HFFc6 (cell line): ENCODE results near the gene LRP1B. TPM values are rescaled to one million over a fixed set of nuclear protein-coding genes. Genes with fewer than 3 reads are reported as not detected.

ENCODE experiments used
- DNase-seq: peaks from one replicate; pipeline ENCODE4 v3.0.0-alpha.2; 2018
- H3K27ac Mint-ChIP-seq: 2 replicates; pipeline ENCODE4 v1.8.0; 2020; ENCODE audit warnings: mild to moderate bottlenecking, mixed read lengths
- H3K27me3 Mint-ChIP-seq: 2 replicates; pipeline ENCODE4 v1.8.0; 2021; ENCODE audit warnings: mild to moderate bottlenecking, moderate library complexity, mixed read lengths; ENCODE audit not compliant: insufficient read depth
- H3K36me3 Mint-ChIP-seq: 2 replicates; pipeline ENCODE4 v1.8.0; 2021; ENCODE audit warnings: low read depth, mixed read lengths
- H3K4me1 Mint-ChIP-seq: 2 replicates; pipeline ENCODE4 v1.8.0; 2020; ENCODE audit warnings: low read depth, mixed read lengths
- H3K4me3 Mint-ChIP-seq: 2 replicates; pipeline ENCODE4 v1.8.0; 2020; ENCODE audit warnings: mild to moderate bottlenecking, moderate library complexity, mixed read lengths
- H3K9me3 Mint-ChIP-seq: 2 replicates; pipeline ENCODE4 v1.8.0; 2020; ENCODE audit warnings: mild to moderate bottlenecking, mixed read lengths
- total RNA-seq, 6 experiments: library from RNA; stranded (reverse); fragmentation: NEBNext Ultra II Directional; extraction: Animal tissue kit (Norgen Biotek cat#: 25700); gene quantifications; 2 replicates in 1 of 6; 3 replicates in 5 of 6; pipeline ENCODE4 v1.2.3, GENCODE V29; 2021
- TF ChIP-seq, protein P1 (sequence below): fragments of 200-600 bp; sonication (generic); IDR thresholded peaks from 2 replicates; pipeline ENCODE4 v1.5.0; 2021; ENCODE audit warnings: antibody characterized with exemption, mild to moderate bottlenecking

The LRP1B gene
- total RNA-seq, 6 experiments from 2014 or later: not detected

DNA sequence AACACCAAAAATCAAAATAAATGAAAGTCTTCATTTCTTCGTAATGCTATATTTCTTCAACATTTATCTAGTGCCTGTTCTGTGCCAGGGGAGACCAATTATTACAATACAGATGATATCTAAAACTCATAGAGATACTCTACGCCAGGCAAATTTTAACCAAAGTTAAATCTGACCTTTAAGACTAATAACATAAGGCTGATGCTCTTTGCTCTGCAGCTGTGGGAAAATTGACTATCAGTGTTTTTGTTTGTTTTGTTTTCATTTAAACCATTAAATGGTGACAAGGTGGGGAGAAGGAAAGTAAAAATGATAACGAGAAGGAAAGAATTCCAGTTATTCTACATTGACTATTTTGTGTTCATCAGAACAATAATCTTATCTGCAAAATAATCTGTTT is 406.4 kb downstream of the LRP1B start:
- no peaks in the 10 kb centered on the region for H3K4me1 Mint-ChIP-seq
- H3K4me3 Mint-ChIP-seq: no peak overlapping the region
- no peaks in the 10 kb centered on the region for H3K36me3 Mint-ChIP-seq
- TF ChIP-seq, protein P1, sequence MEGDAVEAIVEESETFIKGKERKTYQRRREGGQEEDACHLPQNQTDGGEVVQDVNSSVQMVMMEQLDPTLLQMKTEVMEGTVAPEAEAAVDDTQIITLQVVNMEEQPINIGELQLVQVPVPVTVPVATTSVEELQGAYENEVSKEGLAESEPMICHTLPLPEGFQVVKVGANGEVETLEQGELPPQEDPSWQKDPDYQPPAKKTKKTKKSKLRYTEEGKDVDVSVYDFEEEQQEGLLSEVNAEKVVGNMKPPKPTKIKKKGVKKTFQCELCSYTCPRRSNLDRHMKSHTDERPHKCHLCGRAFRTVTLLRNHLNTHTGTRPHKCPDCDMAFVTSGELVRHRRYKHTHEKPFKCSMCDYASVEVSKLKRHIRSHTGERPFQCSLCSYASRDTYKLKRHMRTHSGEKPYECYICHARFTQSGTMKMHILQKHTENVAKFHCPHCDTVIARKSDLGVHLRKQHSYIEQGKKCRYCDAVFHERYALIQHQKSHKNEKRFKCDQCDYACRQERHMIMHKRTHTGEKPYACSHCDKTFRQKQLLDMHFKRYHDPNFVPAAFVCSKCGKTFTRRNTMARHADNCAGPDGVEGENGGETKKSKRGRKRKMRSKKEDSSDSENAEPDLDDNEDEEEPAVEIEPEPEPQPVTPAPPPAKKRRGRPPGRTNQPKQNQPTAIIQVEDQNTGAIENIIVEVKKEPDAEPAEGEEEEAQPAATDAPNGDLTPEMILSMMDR: no peak
- H3K27me3 Mint-ChIP-seq: no peaks in the 10 kb centered on the region; the same call in 1 of the 2 replicates
- peaks cover 28% of the 10 kb centered on the region for H3K9me3 Mint-ChIP-seq
- no peak overlapping the region for H3K27ac Mint-ChIP-seq
- no peak for DNase-seq

DNA sequence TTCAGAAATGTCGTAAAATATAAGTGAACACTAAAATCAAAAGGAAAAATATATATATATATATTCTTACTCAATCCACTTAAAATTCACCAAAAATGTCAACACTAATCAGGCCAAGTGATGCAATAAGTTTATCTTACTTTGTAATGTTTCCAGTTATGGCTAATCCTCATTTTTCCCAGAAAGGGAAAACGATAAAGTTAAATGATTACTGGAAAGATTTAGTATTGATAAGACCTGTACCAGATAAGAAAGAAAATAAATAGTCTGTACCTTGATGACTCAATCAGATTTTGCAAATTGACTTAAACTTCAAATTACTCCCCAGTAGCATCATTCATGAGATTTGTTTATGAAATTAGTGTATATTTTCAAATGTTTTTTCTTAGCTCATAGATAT is 407.0 kb downstream of the LRP1B start:
- Mint-ChIP-seq H3K36me3 (no peaks in the 10 kb centered on the region), H3K9me3 (peaks cover 22% of the 10 kb centered on the region), H3K27ac (no peak overlapping the region), H3K27me3 (no peaks in the 10 kb centered on the region; the same call in 1 of the 2 replicates), H3K4me1 (no peaks in the 10 kb centered on the region), H3K4me3 (no peak overlapping the region)
- no peak for DNase-seq
- TF ChIP-seq, protein P1: no peak

DNA sequence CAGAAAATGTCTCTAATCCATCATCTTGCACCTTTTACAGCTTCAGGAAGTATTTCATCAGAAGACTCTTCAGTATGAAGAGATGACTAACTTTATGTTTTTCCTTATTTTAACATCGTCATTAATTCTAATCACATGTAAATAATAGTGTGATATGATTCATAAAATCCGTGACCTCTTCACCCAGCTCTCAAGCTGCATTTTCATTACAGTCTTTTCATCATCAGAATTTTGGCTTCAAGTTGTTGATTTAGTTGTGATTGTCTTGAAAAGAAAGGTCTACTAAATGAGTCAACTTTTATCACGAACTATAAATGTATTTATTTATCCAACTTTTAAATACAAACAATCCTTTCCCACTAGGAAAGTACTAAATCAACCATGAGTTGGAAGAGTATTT is 410.3 kb downstream of the LRP1B start:
- H3K4me3 Mint-ChIP-seq: no peak overlapping the region
- TF ChIP-seq, protein P1: no peak
- H3K9me3 Mint-ChIP-seq: peaks cover 29% of the 10 kb centered on the region
- no peaks in the 10 kb centered on the region; the same call in 1 of the 2 replicates for H3K27me3 Mint-ChIP-seq
- H3K36me3 Mint-ChIP-seq: no peaks in the 10 kb centered on the region
- no peak overlapping the region for H3K27ac Mint-ChIP-seq
- no peak for DNase-seq
- H3K4me1 Mint-ChIP-seq: no peaks in the 10 kb centered on the region

DNA sequence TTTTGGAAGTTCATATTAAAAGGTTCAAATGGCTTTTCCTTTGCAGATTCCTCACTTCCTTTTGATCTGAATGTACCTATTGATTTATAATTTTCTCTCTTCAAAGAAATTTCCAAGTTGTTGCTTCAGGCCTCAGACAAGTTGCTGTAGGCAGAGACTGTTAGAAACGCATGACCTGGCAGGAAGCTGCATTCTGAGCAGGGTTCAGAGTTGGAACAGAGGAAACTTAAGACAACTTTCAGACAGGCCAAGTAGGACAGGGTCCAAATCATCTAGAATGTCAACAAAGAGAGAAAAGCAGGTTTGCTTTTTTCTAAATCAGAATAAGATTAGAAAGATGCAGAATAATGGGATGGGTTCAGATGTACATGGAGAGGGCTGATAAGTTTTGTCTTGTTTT is 416.3 kb downstream of the LRP1B start:
- H3K27ac Mint-ChIP-seq: no peak overlapping the region
- H3K27me3 Mint-ChIP-seq: no peaks in the 10 kb centered on the region
- DNase-seq: no peak
- H3K36me3 Mint-ChIP-seq: no peaks in the 10 kb centered on the region
- no peaks in the 10 kb centered on the region for H3K4me1 Mint-ChIP-seq
- no peak overlapping the region for H3K4me3 Mint-ChIP-seq
- TF ChIP-seq, protein P1: no peak
- peaks cover 30% of the 10 kb centered on the region for H3K9me3 Mint-ChIP-seq

DNA sequence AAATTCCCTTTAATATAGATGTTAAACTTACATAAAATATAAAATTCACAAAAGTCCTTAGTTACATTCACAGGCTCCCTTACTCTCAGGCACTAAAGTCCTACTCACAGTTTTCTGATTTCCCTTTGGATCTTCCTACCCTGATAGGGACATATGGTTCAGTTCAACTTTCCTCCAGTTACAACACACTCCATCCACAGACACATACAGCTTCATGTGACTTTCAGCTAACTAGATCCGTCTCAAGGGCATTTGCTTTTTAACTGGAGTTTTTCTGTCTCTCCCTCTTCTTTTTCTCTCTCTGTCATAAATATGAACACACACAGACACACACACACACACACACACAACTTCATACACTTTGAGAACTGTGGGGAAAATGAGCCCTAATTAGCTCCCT is 419.2 kb downstream of the LRP1B start:
- DNase-seq: no peak
- H3K36me3 Mint-ChIP-seq: no peaks in the 10 kb centered on the region
- TF ChIP-seq, protein P1: no peak
- H3K27ac Mint-ChIP-seq: no peak overlapping the region
- H3K27me3 Mint-ChIP-seq: no peaks in the 10 kb centered on the region
- H3K4me1 Mint-ChIP-seq: no peaks in the 10 kb centered on the region
- no peak overlapping the region for H3K4me3 Mint-ChIP-seq
- H3K9me3 Mint-ChIP-seq: peaks cover 22% of the 10 kb centered on the region

DNA sequence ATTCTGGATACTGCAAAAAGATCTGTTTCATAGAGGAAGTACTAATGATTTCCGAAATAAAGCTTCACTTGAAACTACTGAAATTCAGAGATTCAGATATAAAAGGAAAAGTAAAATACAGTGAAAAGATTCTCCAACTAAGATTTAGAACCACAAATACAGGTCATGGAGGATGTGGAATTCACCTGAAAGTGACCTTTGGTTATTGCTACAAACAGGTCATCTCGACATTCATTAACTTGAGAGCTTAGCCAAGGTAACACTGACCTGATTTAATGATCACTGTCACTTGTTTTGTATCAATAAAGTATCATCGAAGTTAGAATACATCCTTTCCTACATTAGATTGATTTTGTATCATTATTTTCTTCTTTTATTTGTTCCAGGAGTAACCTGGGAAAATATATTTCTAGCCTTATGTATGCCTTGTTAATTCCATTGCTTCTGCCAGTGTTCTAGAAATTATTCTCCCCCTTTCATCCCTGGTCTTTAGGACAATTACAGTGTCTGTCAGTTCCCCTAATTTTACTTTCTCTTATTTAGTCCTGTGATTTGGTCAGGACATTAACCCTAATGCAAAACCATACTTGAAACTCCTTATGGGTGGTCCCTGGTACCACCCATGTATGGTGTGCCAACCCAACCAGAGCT is 420.1 kb downstream of the LRP1B start:
- H3K4me3 Mint-ChIP-seq: no peak overlapping the region
- peaks cover 22% of the 10 kb centered on the region for H3K9me3 Mint-ChIP-seq
- H3K36me3 Mint-ChIP-seq: no peaks in the 10 kb centered on the region
- TF ChIP-seq, protein P1: no peak
- H3K4me1 Mint-ChIP-seq: no peaks in the 10 kb centered on the region
- no peaks in the 10 kb centered on the region for H3K27me3 Mint-ChIP-seq
- H3K27ac Mint-ChIP-seq: no peak overlapping the region
- no peak for DNase-seq
